H1 (cell line): ENCODE results near the gene C1GALT1. TPM values are rescaled to one million over a fixed set of nuclear protein-coding genes. Genes with fewer than 3 reads are reported as not detected.

Experiments used
- SAP30 ChIP-seq: fragments of 300-600 bp; sonication (generic); IDR thresholded peaks from 2 replicates; pipeline ENCODE4 v1.7.1; 2012; ENCODE audit warnings: low read length, moderate library complexity, mild to moderate bottlenecking, inconsistent platforms; ENCODE audit not compliant: insufficient read depth, insufficient replicate concordance
- polyA plus RNA-seq, 7 experiments: library from polyadenylated mRNA; depleted of rRNA in 3 of 7; stranded (reverse) in 5 of 7; unstranded in 2 of 7; fragments of >200 nt in 5 of 7; fragments of 200-250 nt in 2 of 7; gene quantifications; 1 replicate in 5 of 7; 2 replicates in 1 of 7; 4 replicates in 1 of 7; pipeline versions ENCODE4 v1.2.1 to v1.2.3, GENCODE V29; 2011 to 2013; ENCODE audit warnings: missing spikeins in 2 of 7, mixed read lengths in 2 of 7
- total RNA-seq: library from RNA; stranded (reverse); fragmentation: NEBNext Ultra II Directional; extraction: Animal tissue kit (Norgen Biotek cat#: 25700); gene quantifications from 2 replicates; pipeline ENCODE4 v1.2.1, GENCODE V29; 2021

C1GALT1 gene
- total and polyA plus RNA-seq, 2 of the 8 experiments (the other 6 are each of a cell fraction or from before 2014, with no cell fraction given), result 18.7 to 94.2 TPM

- no peak for TF ChIP-seq SAP30
- TF ChIP-seq, all 59 proteins: peak for 0
Observed at GRCh38 chr7:7239346-7239745, 57.0 kb downstream of the C1GALT1 start (continued).
